HepG2 (cell line): ENCODE data around the gene TARDBP. TPM values are rescaled to one million over a fixed set of nuclear protein-coding genes. Genes with fewer than 3 reads are reported as not detected.

Experiments
- CHCHD3 ChIP-seq: sonication (generic); formaldehyde crosslinking; IDR thresholded peaks from 2 replicates; pipeline ENCODE4 v1.8.0; 2022; ENCODE audit warnings: mild to moderate bottlenecking, missing genetic modification reagents, moderate library complexity
- TOPORS ChIP-seq: sonication (generic); formaldehyde crosslinking; IDR thresholded peaks from 2 replicates; pipeline ENCODE4 v1.8.0; 2023; ENCODE audit warnings: mild to moderate bottlenecking, missing genetic modification reagents
- ZFP1 ChIP-seq: IDR thresholded peaks from 2 replicates; pipeline ENCODE4 v1.6.1; 2016
- ZFP37 ChIP-seq: sonication (generic); formaldehyde crosslinking; IDR thresholded peaks from 2 replicates; pipeline ENCODE4 v1.4.0; 2020; ENCODE audit warnings: missing genetic modification reagents, borderline replicate concordance
- ZFP90 ChIP-seq: sonication (generic); formaldehyde crosslinking; IDR thresholded peaks from 2 replicates; pipeline ENCODE4 v1.8.0; 2022; ENCODE audit warnings: missing genetic modification reagents, mild to moderate bottlenecking, inconsistent platforms, borderline replicate concordance
- ZIK1 ChIP-seq: sonication (generic); formaldehyde crosslinking; IDR thresholded peaks from 2 replicates; pipeline ENCODE4 v1.5.0; 2020; ENCODE audit warnings: mild to moderate bottlenecking, low read depth, missing genetic modification reagents, borderline replicate concordance
- ZNF224 ChIP-seq: sonication (generic); formaldehyde crosslinking; IDR thresholded peaks from 2 replicates; pipeline ENCODE4 v1.5.0; 2020; ENCODE audit warnings: mild to moderate bottlenecking, missing genetic modification reagents
- ZNF678 ChIP-seq: sonication (generic); formaldehyde crosslinking; IDR thresholded peaks from 2 replicates; pipeline ENCODE4 v1.4.0; 2020; ENCODE audit warnings: mild to moderate bottlenecking, missing genetic modification reagents
- polyA plus RNA-seq, 8 experiments: library from polyadenylated mRNA; depleted of rRNA in 3 of 8; stranded (reverse) in 7 of 8; unstranded in 1 of 8; fragments of >200 nt; fragmentation: Illumina TruSeq in 4 of 8; extraction: Trizol in 4 of 8; gene quantifications; 2 replicates each; pipeline versions ENCODE4 v1.2.1 to v1.2.3, GENCODE V29; 2011 to 2016; ENCODE audit warnings: low read depth in 4 of 8, missing spikeins in 1 of 8, mixed read lengths in 1 of 8; ENCODE audit not compliant: insufficient read depth in 1 of 8
- total RNA-seq, 5 experiments: library from RNA; depleted of rRNA; stranded (reverse); fragments of >200 nt; fragmentation: Illumina TruSeq; extraction: Trizol; gene quantifications; 2 replicates each; pipeline ENCODE4 v1.2.3, GENCODE V29; 2016; ENCODE audit warnings: low read depth in 1 of 5
- TF ChIP-seq, protein P1 (sequence below): sonication (generic); formaldehyde crosslinking; IDR thresholded peaks from 2 replicates; pipeline ENCODE4 v1.4.0; 2020; ENCODE audit warnings: missing genetic modification reagents
- TF ChIP-seq, protein P2 (sequence below): sonication (generic); formaldehyde crosslinking; IDR thresholded peaks from 2 replicates; pipeline ENCODE4 v1.5.1; 2020; ENCODE audit warnings: missing genetic modification reagents, mild to moderate bottlenecking, borderline replicate concordance
- TF ChIP-seq, protein P3 (sequence below): IDR thresholded peaks from 2 replicates; pipeline ENCODE4 v1.4.0; 2020; ENCODE audit warnings: mild to moderate bottlenecking, missing genetic modification reagents
- TF ChIP-seq, protein P4 (sequence below): sonication (generic); formaldehyde crosslinking; IDR thresholded peaks from 2 replicates; pipeline ENCODE4 v1.5.0; 2020; ENCODE audit warnings: mild to moderate bottlenecking, low read depth, missing genetic modification reagents, borderline replicate concordance
- TF ChIP-seq, protein P5 (sequence below): sonication (generic); formaldehyde crosslinking; IDR thresholded peaks from 2 replicates; pipeline ENCODE4 v1.4.0; 2020; ENCODE audit warnings: missing genetic modification reagents, borderline replicate concordance

Gene TARDBP
- total and polyA plus RNA-seq, 2 of the 13 experiments (the other 11 are each of a cell fraction or from before 2014, with no cell fraction given) = 62.4 to 93.0 TPM

DNA sequence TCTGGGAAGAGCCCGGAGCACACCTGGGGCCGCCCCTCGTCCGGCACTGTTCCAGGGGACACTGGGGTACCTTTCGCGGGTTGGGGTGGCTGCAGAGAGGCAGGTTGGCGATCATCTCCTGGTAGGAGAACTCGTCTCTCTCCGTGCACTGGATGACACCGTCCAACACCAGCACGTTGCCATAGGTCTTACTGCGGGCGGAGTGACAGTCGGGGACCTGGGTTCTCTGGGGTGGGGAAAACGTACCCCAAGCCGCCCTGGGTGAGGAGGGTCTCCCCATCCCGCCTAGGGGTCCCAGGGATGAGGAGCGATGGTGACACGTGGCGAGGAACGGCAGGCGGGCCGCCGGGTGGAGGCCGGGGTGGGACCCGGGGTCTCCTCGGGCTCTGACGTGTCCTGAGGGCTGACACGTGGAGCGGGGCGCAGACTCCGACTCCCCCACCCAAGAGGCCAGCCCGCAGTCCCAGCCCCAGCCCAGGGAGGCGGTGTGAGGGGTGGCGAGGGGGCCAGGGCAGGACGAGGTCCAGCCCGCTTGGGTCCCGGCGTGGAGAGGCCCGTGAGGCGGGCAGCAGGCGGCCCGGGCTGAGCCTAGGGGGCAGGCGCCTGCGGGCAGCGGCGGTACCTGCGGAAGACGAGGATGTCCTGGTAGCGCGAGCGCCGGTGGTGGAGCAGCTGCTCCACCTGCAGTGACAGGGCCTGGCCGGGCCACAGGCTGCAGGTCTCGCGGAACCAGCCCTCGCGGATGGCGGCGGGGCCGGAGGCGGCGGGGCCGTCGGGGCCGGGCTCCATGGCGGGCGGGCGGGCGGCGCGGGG lies 46.9 kb downstream of the TARDBP start (continued):
- TF ChIP-seq ZNF678 (no peak), CHCHD3 (CRISPR knock-in tag) (no peak), ZFP1 (no peak), ZIK1 (CRISPR knock-in tag) (no peak), ZNF224 (CRISPR knock-in tag) (no peak), ZFP90 (peak; percentile 69; the same call in 1 of the 2 replicates), ZFP37 (CRISPR knock-in tag) (no peak), TOPORS (CRISPR knock-in tag) (no peak)
- TF ChIP-seq, protein P1, sequence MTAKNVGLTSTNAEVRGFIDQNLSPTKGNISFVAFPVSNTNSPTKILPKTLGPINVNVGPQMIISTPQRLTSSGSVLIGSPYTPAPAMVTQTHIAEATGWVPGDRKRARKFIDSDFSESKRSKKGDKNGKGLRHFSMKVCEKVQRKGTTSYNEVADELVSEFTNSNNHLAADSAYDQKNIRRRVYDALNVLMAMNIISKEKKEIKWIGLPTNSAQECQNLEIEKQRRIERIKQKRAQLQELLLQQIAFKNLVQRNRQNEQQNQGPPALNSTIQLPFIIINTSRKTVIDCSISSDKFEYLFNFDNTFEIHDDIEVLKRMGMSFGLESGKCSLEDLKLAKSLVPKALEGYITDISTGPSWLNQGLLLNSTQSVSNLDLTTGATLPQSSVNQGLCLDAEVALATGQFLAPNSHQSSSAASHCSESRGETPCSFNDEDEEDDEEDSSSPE (CRISPR knock-in tag) = 0 out of 2 replicates have a peak, but pooled peaks have one; percentile 25
- TF ChIP-seq, protein P2, sequence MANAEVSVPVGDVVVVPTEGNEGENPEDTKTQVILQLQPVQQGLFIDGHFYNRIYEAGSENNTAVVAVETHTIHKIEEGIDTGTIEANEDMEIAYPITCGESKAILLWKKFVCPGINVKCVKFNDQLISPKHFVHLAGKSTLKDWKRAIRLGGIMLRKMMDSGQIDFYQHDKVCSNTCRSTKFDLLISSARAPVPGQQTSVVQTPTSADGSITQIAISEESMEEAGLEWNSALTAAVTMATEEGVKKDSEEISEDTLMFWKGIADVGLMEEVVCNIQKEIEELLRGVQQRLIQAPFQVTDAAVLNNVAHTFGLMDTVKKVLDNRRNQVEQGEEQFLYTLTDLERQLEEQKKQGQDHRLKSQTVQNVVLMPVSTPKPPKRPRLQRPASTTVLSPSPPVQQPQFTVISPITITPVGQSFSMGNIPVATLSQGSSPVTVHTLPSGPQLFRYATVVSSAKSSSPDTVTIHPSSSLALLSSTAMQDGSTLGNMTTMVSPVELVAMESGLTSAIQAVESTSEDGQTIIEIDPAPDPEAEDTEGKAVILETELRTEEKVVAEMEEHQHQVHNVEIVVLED (CRISPR knock-in tag) = no peak
- TF ChIP-seq, protein P3, sequence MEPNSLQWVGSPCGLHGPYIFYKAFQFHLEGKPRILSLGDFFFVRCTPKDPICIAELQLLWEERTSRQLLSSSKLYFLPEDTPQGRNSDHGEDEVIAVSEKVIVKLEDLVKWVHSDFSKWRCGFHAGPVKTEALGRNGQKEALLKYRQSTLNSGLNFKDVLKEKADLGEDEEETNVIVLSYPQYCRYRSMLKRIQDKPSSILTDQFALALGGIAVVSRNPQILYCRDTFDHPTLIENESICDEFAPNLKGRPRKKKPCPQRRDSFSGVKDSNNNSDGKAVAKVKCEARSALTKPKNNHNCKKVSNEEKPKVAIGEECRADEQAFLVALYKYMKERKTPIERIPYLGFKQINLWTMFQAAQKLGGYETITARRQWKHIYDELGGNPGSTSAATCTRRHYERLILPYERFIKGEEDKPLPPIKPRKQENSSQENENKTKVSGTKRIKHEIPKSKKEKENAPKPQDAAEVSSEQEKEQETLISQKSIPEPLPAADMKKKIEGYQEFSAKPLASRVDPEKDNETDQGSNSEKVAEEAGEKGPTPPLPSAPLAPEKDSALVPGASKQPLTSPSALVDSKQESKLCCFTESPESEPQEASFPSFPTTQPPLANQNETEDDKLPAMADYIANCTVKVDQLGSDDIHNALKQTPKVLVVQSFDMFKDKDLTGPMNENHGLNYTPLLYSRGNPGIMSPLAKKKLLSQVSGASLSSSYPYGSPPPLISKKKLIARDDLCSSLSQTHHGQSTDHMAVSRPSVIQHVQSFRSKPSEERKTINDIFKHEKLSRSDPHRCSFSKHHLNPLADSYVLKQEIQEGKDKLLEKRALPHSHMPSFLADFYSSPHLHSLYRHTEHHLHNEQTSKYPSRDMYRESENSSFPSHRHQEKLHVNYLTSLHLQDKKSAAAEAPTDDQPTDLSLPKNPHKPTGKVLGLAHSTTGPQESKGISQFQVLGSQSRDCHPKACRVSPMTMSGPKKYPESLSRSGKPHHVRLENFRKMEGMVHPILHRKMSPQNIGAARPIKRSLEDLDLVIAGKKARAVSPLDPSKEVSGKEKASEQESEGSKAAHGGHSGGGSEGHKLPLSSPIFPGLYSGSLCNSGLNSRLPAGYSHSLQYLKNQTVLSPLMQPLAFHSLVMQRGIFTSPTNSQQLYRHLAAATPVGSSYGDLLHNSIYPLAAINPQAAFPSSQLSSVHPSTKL = no peak
- TF ChIP-seq, protein P4, sequence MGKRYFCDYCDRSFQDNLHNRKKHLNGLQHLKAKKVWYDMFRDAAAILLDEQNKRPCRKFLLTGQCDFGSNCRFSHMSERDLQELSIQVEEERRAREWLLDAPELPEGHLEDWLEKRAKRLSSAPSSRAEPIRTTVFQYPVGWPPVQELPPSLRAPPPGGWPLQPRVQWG = no peak
- TF ChIP-seq, protein P5, sequence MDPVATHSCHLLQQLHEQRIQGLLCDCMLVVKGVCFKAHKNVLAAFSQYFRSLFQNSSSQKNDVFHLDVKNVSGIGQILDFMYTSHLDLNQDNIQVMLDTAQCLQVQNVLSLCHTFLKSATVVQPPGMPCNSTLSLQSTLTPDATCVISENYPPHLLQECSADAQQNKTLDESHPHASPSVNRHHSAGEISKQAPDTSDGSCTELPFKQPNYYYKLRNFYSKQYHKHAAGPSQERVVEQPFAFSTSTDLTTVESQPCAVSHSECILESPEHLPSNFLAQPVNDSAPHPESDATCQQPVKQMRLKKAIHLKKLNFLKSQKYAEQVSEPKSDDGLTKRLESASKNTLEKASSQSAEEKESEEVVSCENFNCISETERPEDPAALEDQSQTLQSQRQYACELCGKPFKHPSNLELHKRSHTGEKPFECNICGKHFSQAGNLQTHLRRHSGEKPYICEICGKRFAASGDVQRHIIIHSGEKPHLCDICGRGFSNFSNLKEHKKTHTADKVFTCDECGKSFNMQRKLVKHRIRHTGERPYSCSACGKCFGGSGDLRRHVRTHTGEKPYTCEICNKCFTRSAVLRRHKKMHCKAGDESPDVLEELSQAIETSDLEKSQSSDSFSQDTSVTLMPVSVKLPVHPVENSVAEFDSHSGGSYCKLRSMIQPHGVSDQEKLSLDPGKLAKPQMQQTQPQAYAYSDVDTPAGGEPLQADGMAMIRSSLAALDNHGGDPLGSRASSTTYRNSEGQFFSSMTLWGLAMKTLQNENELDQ (CRISPR knock-in tag) = no peak
